ENCODE data around the gene IL2RA.

- TF ChIP-seq CTCF (conservative IDR thresholded peaks at IDR 0.05; ENCODE audit: low read length) (no peak), EZH2phosphoT487 (IDR thresholded peaks at IDR 0.05; ENCODE audit: borderline replicate concordance) (no peak)
Observed at GRCh38 chr10:5978230-5978489, 84.0 kb downstream of the IL2RA start.
